Activated gamma-delta T cell treated with Interleukin-2 at 50 U/mL for 16 hours (primary cell): Measurements from ENCODE around the gene RBBP7.

ENCODE experiments used
- DNase-seq: peaks from one replicate; pipeline ENCODE4 v3.0.0-alpha.2; 2020

RBBP7 gene

DNA sequence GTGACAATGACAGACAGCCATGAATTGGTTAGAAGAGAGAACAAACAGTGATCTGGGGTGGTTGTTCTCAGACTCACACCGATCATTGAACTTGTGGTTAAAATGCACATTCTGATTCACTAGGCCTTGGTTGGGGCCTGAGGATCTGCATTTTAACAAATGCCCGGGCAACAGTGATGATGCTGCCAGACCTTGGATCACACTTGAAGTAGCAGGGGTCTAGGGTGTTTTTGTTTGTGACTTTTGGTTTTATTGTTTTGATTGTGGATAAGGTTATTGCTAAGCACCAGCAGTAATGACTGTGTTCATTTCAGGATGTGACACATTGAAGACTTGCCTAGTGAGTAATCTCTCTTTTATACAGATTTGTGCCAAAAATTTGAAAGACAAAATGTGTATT is 47.4 kb downstream of the RBBP7 start:
- no peak for DNase-seq

DNA sequence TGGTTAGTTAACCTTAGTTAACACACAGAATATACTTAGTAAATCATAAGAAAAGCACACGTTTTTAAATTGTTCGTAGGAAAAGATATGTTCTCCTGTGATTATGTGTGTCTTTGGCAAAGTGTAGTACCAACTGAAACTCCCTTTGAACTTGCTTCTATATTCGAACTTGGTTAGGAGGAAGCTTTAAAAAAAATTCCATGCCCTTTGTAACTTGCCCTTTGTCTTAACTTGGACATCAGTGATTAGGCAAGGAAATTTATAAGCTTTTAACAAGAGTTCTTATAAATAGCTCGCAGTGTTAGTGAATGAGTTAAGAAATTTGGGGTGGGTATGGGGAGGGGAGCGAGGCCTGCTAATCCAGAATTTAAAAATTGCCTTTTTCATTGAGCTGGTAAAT is 50.5 kb downstream of the RBBP7 start:
- DNase-seq: no peak

DNA sequence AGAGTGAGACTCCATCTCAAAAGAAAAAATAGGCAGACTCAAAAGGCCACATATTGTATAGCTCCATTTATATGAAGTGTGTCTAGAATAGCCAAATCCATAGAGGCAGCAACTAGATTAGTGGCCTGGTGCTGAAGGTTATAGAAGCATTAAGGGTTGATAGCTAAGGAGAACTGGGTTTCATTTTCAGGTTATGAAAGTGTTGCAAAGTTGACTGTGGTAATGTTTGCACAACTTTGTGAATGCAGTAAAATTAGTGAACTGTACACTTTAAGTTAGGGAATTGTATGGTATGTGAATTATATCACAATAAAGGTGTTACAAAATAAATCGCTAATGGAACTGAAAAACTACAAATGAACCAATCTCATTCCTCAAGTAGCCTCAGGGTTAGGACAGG is 55.6 kb downstream of the RBBP7 start:
- DNase-seq: no peak

DNA sequence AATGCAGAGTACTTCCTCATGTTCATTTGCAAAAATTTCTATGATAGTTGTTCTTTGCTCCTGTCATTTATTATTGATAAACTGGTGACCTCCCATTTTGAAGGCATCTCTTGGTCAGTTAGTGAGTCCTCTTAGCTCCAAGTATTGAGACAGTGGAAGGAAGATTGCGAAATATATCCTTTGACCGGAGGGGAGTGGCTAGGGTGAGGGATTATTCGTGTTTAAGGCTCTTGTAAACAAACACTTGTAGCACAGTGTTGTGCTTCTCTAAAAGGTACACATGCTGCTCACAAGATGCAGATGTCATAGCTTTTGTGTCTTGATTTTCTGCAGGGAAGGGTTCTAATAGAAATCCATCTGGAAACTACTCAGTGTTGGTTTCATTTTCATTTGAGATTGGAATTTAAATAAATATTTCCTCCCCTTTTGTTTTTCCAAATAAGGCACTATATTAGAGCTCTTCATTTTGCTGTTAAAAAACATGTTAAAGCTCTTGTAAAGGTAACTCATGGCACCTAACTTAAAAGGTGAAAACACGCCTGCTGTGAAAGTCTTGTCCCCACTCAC is 62.1 kb downstream of the RBBP7 start:
- DNase-seq: no peak

DNA sequence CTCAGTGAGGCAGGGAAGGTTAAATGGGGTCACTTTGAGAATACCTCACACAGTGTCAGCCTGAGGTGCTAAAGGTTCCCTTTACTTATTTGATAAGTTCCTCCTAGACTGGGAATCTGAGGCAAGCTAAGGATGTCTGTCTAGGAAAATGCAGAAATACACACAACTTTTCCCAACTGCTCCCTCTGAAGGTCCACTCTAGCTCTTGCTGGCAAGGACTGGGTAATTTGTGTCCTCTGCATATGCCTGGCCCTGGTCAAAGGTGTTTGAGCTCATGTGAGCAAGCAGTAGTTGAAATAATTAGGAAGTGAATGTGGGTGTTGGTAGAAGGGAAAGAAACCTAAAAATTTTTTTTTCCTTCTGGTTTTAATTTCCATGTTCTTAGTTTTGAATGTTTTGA is 62.6 kb downstream of the RBBP7 start:
- DNase-seq: no peak

DNA sequence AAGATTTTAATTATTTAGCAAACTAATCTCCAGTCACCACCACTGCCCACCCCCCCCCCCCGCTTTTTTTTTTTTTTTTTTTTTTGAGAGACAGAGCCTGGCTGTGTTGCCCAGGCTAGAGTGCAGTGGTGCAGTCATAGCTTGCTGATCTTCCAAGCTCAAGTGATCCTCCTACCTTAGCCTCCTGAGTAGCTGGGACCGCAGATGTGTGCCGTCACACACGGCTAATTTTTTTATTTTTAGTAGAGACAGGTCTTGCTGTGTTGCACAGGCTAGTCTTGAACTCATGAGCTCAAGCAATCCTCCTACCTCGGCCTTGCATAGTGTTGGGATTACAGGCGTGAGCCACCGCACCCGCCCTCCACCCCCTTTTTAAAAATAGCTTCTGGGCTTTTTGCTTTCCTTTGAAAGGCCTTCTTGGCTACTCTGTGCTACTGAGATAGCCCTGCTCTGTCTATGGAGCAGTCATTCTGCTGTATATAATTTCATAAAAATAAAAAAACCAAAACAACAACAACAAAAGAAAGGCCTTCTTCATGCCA is 65.2 kb downstream of the RBBP7 start:
- no peak for DNase-seq

DNA sequence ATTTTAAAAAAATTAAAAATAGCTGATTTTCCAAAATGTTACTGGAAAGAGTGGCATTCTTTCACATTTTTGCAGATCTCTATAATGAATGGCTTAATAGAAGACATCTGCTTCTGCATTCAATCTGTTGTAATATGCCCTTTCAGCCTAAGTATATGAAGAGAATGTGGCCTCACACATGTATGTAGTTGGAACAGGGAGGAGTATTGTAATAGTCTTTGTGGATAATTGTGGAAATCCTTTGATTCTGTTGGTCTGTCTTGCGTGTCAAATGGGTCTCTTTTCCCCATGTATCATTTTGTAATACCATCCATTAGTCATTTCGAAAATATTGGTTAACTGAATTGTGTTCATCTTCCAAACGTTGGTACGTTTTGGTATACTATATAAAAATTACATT is 72.3 kb downstream of the RBBP7 start:
- no peak for DNase-seq

DNA sequence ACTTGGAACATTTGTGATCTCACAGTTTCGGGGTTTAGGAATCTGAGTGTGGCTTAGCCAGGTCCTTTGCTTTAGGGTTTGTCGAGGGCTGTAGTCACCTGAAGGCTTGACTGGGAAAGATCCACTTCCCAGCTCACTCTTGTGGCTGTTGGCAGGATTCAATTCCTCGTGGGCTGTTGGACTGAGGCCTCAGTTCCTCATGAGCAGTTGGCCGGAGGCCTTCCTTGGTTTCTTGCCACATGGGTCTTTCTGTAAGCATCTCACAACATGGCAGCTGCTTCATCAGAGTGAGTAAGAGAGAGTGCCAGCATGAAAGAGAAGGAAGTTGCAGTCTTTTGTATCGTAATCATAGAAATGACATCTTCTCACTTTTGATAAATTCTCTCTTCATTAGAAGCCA is 72.8 kb downstream of the RBBP7 start:
- DNase-seq: no peak

DNA sequence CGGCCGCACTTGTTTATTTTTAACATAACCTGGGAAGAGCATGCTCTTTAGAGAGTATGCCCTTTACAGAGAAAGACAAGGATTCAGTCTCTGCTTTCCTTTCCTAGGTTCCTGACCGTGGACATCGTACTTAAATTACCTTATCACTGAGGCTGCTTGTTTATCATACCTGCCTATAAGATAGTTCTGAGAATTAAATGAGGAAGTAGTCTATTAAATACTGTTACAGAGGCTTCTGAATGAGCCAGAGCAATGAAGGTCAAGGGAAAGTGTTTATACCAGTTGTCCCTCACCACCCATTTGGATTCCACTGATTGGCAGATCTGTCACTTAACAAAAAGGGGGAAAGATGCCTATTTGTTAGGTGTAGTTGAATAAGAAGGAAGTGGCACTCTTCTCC is 73.9 kb downstream of the RBBP7 start:
- no peak for DNase-seq
